Esophagus squamous epithelium (tissue), 4 donors: ENCODE measurements around the gene ODC1.
"Not testable (repeated sequence)": the region's sequence is repeated elsewhere in the genome, so short reads cannot be mapped to it uniquely, and the experiment has no call there.

Experiments
- CTCF ChIP-seq, 6 experiments: fragments of 450-650 bp in 4 of 6; fragments of 200-600 bp in 2 of 6; sonication (generic) in 2 of 6; IDR thresholded peaks; one replicate each; pipeline ENCODE4 v1.5.1; 2016 to 2019; ENCODE audit warnings: antibody characterized with exemption in 6 of 6, mild to moderate bottlenecking in 4 of 6, moderate library complexity in 4 of 6
- POLR2A ChIP-seq, 4 donors: fragments of 450-650 bp; IDR thresholded peaks; one replicate each; pipeline ENCODE4 v1.6.1; 2017; ENCODE audit warnings: antibody characterized with exemption in 4 of 4, mild to moderate bottlenecking in 4 of 4, moderate library complexity in 3 of 4

GRCh38 chr2:10487741-10488104, 39.6 kb upstream of the ODC1 start:
- not testable (repeated sequence) for TF ChIP-seq POLR2A, CTCF (IDR thresholded peaks at IDR 0.05)
